Measurements from ENCODE around the gene ZG16B.

The ZG16B gene

DNA sequence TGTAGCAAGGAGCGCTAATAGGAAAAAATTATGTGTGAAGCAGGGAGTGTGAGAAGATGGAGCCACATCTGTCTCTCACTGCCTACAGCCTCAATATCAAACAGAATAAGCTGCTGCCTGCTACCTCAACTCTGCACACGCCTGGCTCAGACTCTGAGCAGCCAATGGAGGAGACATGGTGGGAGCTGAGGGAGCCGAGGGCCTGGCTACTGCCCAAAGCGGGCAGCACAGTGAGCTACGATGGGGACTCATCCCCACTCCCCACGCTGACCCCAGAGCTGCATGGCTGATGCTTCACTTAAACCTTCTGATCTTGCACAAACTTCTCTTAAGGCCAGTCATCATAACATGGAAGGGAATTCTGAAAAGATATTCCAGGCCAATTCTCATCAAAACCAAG, 41.8 kb downstream of the ZG16B start:
- no peak for DNase-seq

- DNase-seq, result no peak
Observed at GRCh38 chr16:2874032-2874911, 44.2 kb downstream of the ZG16B start.

DNA sequence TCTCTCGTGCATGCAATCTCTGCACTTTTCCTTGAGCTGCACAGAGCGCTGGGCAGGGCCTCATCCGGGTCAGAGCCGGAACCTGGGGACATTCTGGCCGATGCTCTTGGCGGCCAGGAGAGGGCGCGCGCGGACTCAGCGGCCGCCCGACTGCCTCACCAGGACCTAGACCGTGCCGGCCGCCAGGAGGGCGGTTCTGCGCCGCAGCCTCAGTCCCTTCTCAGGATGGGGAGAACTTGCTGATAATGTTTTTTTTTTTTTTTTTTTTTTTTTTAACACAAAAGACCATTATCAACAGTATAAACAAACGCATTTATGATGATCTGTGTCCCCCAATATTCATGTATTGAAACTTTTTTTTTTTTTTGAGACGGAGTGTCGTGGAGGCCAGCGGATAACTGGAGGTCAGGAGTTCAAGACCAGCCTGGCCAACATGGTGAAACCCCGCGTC, 44.8 kb downstream of the ZG16B start:
- peak; percentile 70 for DNase-seq

GRCh38 chr16:2879854-2880508, 49.9 kb downstream of the ZG16B start:
- DNase-seq, result no peak
